Keratinocyte (primary cell): ENCODE measurements around the gene SLC16A4. TPM values are rescaled to one million over a fixed set of nuclear protein-coding genes. Genes with fewer than 3 reads are reported as not detected.

ENCODE experiments used
- DNase-seq: peaks from one replicate; pipeline ENCODE4 v3.0.0-alpha.2; 2011; ENCODE audit warnings: low read depth, missing footprints, low spot score
- FAIRE-seq: peaks from 2 replicates; lab custom pipeline; 2011; peaks lifted over from hg19 to GRCh38; lab: Jason Lieb, UNC
- H2AFZ ChIP-seq: 2 replicates; pipeline ENCODE4 v1.6.0; 2012; ENCODE audit warnings: low read length, control low read depth, inconsistent platforms; ENCODE audit not compliant: control insufficient read depth
- H3K27ac ChIP-seq: 2 replicates; pipeline ENCODE4 v1.5.1; 2011; ENCODE audit warnings: low read length; ENCODE audit not compliant: control insufficient read depth, insufficient read depth
- H3K27me3 ChIP-seq: 3 replicates; pipeline ENCODE4 v1.6.0; 2011; ENCODE audit warnings: low read length; ENCODE audit not compliant: control insufficient read depth, insufficient read depth; ENCODE audit errors: extremely low read depth
- H3K36me3 ChIP-seq, 2 experiments: 2 replicates in 1 of 2; 3 replicates in 1 of 2; pipeline ENCODE4 v1.5.1; 2011; ENCODE audit warnings: low read length in 2 of 2, mild to moderate bottlenecking in 1 of 2; ENCODE audit not compliant: control insufficient read depth in 2 of 2, insufficient read depth in 2 of 2; ENCODE audit errors: extremely low read depth in 1 of 2
- H3K4me1 ChIP-seq: 3 replicates; pipeline ENCODE4 v1.5.1; 2011; ENCODE audit warnings: low read length; ENCODE audit not compliant: control insufficient read depth, insufficient read depth; ENCODE audit errors: extremely low read depth
- H3K4me2 ChIP-seq: 3 replicates; pipeline ENCODE4 v1.6.0; 2011; ENCODE audit warnings: low read depth, low read length; ENCODE audit not compliant: control insufficient read depth, insufficient read depth; ENCODE audit errors: extremely low read depth
- H3K4me3 ChIP-seq, 3 experiments: fragments of 200-600 bp in 1 of 3; sonication (generic) in 1 of 3; 2 replicates in 2 of 3; 3 replicates in 1 of 3; pipeline ENCODE4 v1.5.1; 2011 to 2016; ENCODE audit warnings: low read length in 3 of 3, mild to moderate bottlenecking in 3 of 3, control low read depth in 2 of 3, inconsistent platforms in 1 of 3, low read depth in 1 of 3, mixed read lengths in 1 of 3, mixed run types in 1 of 3, moderate library complexity in 1 of 3; ENCODE audit not compliant: control insufficient read depth in 2 of 3, insufficient read depth in 2 of 3; ENCODE audit errors: extremely low read depth in 1 of 3
- H3K79me2 ChIP-seq: 2 replicates; pipeline ENCODE4 v1.6.0; 2012; ENCODE audit warnings: low read length; ENCODE audit not compliant: control insufficient read depth, insufficient read depth
- H3K9ac ChIP-seq: 3 replicates; pipeline ENCODE4 v1.6.0; 2011; ENCODE audit warnings: low read length; ENCODE audit not compliant: control insufficient read depth, insufficient read depth; ENCODE audit errors: extremely low read depth
- H3K9me1 ChIP-seq: 3 replicates; pipeline ENCODE4 v1.6.0; 2011; ENCODE audit warnings: low read length; ENCODE audit not compliant: control insufficient read depth, insufficient read depth; ENCODE audit errors: extremely low read depth
- H3K9me3 ChIP-seq: 2 replicates; pipeline ENCODE4 v1.5.1; 2012; ENCODE audit warnings: low read depth, low read length; ENCODE audit not compliant: control insufficient read depth
- H4K20me1 ChIP-seq: 3 replicates; pipeline ENCODE4 v1.6.0; 2011; ENCODE audit warnings: low read length; ENCODE audit not compliant: control insufficient read depth, insufficient read depth; ENCODE audit errors: extremely low read depth
- CTCF ChIP-seq, 3 experiments: IDR thresholded peaks in 1 of 3; conservative IDR thresholded peaks in 1 of 3; optimal IDR thresholded peaks in 1 of 3; 2 replicates in 2 of 3; 3 replicates in 1 of 3; pipeline versions ENCODE3 to v1.5.1; 2011; ENCODE audit warnings: low read length in 3 of 3, mild to moderate bottlenecking in 3 of 3, moderate library complexity in 2 of 3, control low read depth in 1 of 3, inconsistent platforms in 1 of 3; ENCODE audit not compliant: insufficient read depth in 2 of 3; ENCODE audit errors: extremely low read depth in 1 of 3
- EZH2 ChIP-seq: IDR thresholded peaks from one replicate; pipeline ENCODE4 v1.6.1; 2012; ENCODE audit warnings: inconsistent platforms, mild to moderate bottlenecking, low read length, moderate library complexity
- dilution Hi-C: fragments of 300-500 bp; cut with MboI; formaldehyde crosslinking; loops from one replicate; pipeline ENCODE4 v1.7.0; 2020; ENCODE audit warnings: low sequenced_read_pairs; ENCODE audit not compliant: extremely low pct_ligation_motif_present
- polyA plus RNA-seq, 5 experiments: library from polyadenylated mRNA; depleted of rRNA in 3 of 5; stranded (reverse) in 3 of 5; stranded (forward) in 1 of 5; unstranded in 1 of 5; fragments of >200 nt; gene quantifications; 1 replicate in 1 of 5; 2 replicates in 3 of 5; 3 replicates in 1 of 5; pipeline versions ENCODE4 v1.2.1 to v1.2.3, GENCODE V29; 2011 to 2012; ENCODE audit warnings: missing spikeins in 2 of 5, low read depth in 1 of 5, low replicate concordance in 1 of 5

Gene SLC16A4
- polyA plus RNA-seq, 1 donor (not counting 4 experiments of a cell fraction or from before 2014, with no cell fraction given) = 0.92 TPM

GRCh38 chr1:110336300-110337039 is 54.4 kb downstream of the SLC16A4 start:
- FAIRE-seq = no peak
- no peak overlapping the region for H3K4me2 ChIP-seq

GRCh38 chr1:110335265-110335664 is 55.6 kb downstream of the SLC16A4 start:
- TF ChIP-seq CTCF (optimal IDR thresholded peaks at IDR 0.05 in 1 of 3, IDR thresholded peaks at IDR 0.05 in 1 of 3, conservative IDR thresholded peaks at IDR 0.05 in 1 of 3; ENCODE audit: extremely low read depth in 1 of 3, insufficient read depth in 2 of 3, low read length in 3 of 3) (no peak), EZH2 (no peak)
- DNase-seq (no peak), FAIRE-seq (no peak)
- Histone ChIP-seq H3K4me2 (no peak overlapping the region), H3K27ac (no peak overlapping the region), H3K27me3 (no peaks in the 10 kb centered on the region), H3K4me1 (peaks cover 4% of the 10 kb centered on the region), H4K20me1 (no peaks in the 10 kb centered on the region), H2AFZ (no peak overlapping the region), H3K36me3 (no peaks in the 10 kb centered on the region), H3K9me3 (no peaks in the 10 kb centered on the region), H3K9ac (no peak overlapping the region), H3K9me1 (no peaks in the 10 kb centered on the region), H3K4me3 (no peak overlapping the region), H3K79me2 (peaks cover 10% of the 10 kb centered on the region)
- dilution Hi-C loops = no loop called here

More at GRCh38 chr1:110336300-110337039, 54.4 kb downstream of the SLC16A4 start:
- Histone ChIP-seq H3K9me3 (no peaks in the 10 kb centered on the region), H3K27ac (no peak overlapping the region), H3K9me1 (peaks cover 4% of the 10 kb centered on the region), H3K27me3 (no peaks in the 10 kb centered on the region), H3K36me3 (peaks cover 5 to 11% of the 10 kb centered on the region in 2 experiments), H3K79me2 (peaks cover 22% of the 10 kb centered on the region), H3K9ac (no peak overlapping the region), H2AFZ (no peak overlapping the region), H3K4me1 (peaks cover 15% of the 10 kb centered on the region), H3K4me3 (no peak overlapping the region), H4K20me1 (peaks cover 2% of the 10 kb centered on the region)
- DNase-seq = no peak
- dilution Hi-C loops = no loop called here
- TF ChIP-seq EZH2 = no peak
